HL-60 (cell line): Measurements from ENCODE around the gene SERPINB12.

Experiments
- DNase-seq, 2 experiments: peaks; one replicate each; pipeline ENCODE4 v3.0.0-alpha.2; 2010 to 2020; ENCODE audit warnings: low read depth in 1 of 2, low spot score in 1 of 2
- H3K27ac ChIP-seq: fragments of 250-450 bp; sonication (Bioruptor Pico); replicated peaks from 2 replicates; pipeline ENCODE4 v1.5.1; 2020; ENCODE audit warnings: mild to moderate bottlenecking, moderate library complexity
- H3K27me3 ChIP-seq: fragments of 250-450 bp; sonication (Bioruptor Pico); 2 replicates; pipeline ENCODE4 v1.5.1; 2021; ENCODE audit warnings: mild to moderate bottlenecking, moderate library complexity; ENCODE audit not compliant: insufficient read depth, poor library complexity, severe bottlenecking
- H3K4me3 ChIP-seq: replicated peaks from 2 replicates; pipeline ENCODE4 v1.5.1; 2011; ENCODE audit warnings: mild to moderate bottlenecking, control low read depth, low read length; ENCODE audit not compliant: insufficient read depth
- GABPA ChIP-seq: IDR thresholded peaks from 2 replicates; pipeline ENCODE4 v1.6.1; 2012; ENCODE audit warnings: low read depth
- POLR2AphosphoS5 ChIP-seq: IDR thresholded peaks from 2 replicates; pipeline ENCODE4 v1.6.1; 2012; ENCODE audit warnings: low read depth
- SPI1 ChIP-seq: IDR thresholded peaks from 2 replicates; pipeline ENCODE4 v1.6.1; 2012; ENCODE audit warnings: low read depth, mild to moderate bottlenecking, borderline replicate concordance
- TF ChIP-seq, protein P1 (sequence below): IDR thresholded peaks from 2 replicates; pipeline ENCODE4 v1.6.1; 2012; ENCODE audit warnings: low read depth; ENCODE audit not compliant: insufficient replicate concordance
- TF ChIP-seq, protein P2 (sequence below): IDR thresholded peaks from one replicate; pipeline ENCODE4 v1.5.1; 2011; ENCODE audit warnings: low read length, control low read depth, inconsistent platforms; ENCODE audit not compliant: insufficient read depth

Gene SERPINB12

DNA sequence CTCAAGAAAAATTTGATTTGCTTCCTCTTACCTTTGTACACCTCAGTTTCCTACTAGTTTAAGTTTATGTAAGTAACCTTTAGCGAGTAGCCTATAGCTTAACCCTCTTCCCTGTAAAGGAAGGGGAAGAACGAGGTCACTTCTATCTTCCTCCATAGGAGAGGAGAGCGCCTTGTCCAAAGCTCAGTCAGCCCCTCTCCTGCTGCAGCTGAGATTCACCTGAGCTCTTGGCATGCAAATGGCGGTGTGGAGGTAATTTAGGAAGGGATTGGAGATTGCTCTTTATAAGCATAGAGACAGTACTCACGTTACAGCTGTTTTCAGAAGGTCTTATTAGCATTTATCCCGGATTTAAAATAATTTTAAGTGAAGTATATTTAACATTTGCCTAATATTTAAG is 27.8 kb upstream of the SERPINB12 start:
- Histone ChIP-seq H3K27ac (no peak overlapping the region), H3K27me3 (no peaks in the 10 kb centered on the region), H3K4me3 (no peak overlapping the region)
- no peak for TF ChIP-seq POLR2AphosphoS5
- no peak for TF ChIP-seq GABPA
- no peak for DNase-seq

DNA sequence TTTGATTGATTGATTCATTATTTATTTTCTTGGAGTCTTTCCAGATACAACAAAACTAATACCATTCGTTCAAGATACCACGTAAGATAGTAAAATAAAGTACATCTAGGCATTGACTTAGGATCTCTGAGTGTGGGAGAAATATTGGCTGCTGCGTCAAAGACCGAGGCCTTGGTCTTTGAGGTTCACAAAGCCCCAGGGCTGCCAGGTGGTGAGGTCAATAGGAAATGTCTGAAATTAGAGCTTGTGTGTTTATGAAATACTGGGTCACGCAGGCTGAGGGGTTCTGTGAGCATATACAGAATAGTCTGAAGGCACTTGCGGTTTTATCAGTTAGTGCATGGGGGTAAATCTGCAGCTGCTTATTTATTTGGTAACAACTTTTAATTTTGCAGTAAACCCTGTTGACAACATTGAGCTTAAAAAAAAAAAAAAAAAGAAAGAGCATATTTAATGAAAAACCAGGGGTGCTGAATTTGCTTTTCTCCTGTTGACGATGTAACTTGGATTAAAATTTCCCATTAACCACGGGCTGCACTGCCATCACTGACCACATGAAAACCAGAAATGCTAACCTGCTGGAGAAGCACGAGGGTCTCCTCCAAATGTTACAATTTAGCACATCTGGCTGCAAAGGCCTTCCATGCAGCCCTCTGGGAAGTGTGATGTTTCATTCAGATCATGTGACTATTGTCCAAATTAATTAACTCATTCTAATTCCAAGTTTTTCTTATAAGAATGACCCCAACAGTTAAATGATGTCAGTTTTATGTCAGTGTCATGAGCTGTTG is 27.1 kb upstream of the SERPINB12 start:
- no peak overlapping the region for H3K4me3 ChIP-seq
- no peak for DNase-seq
- no peaks in the 10 kb centered on the region for H3K27me3 ChIP-seq
- TF ChIP-seq, protein P1, sequence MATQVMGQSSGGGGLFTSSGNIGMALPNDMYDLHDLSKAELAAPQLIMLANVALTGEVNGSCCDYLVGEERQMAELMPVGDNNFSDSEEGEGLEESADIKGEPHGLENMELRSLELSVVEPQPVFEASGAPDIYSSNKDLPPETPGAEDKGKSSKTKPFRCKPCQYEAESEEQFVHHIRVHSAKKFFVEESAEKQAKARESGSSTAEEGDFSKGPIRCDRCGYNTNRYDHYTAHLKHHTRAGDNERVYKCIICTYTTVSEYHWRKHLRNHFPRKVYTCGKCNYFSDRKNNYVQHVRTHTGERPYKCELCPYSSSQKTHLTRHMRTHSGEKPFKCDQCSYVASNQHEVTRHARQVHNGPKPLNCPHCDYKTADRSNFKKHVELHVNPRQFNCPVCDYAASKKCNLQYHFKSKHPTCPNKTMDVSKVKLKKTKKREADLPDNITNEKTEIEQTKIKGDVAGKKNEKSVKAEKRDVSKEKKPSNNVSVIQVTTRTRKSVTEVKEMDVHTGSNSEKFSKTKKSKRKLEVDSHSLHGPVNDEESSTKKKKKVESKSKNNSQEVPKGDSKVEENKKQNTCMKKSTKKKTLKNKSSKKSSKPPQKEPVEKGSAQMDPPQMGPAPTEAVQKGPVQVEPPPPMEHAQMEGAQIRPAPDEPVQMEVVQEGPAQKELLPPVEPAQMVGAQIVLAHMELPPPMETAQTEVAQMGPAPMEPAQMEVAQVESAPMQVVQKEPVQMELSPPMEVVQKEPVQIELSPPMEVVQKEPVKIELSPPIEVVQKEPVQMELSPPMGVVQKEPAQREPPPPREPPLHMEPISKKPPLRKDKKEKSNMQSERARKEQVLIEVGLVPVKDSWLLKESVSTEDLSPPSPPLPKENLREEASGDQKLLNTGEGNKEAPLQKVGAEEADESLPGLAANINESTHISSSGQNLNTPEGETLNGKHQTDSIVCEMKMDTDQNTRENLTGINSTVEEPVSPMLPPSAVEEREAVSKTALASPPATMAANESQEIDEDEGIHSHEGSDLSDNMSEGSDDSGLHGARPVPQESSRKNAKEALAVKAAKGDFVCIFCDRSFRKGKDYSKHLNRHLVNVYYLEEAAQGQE = no peak
- no peak for TF ChIP-seq POLR2AphosphoS5
- TF ChIP-seq SPI1 = no peak
- TF ChIP-seq, protein P2, sequence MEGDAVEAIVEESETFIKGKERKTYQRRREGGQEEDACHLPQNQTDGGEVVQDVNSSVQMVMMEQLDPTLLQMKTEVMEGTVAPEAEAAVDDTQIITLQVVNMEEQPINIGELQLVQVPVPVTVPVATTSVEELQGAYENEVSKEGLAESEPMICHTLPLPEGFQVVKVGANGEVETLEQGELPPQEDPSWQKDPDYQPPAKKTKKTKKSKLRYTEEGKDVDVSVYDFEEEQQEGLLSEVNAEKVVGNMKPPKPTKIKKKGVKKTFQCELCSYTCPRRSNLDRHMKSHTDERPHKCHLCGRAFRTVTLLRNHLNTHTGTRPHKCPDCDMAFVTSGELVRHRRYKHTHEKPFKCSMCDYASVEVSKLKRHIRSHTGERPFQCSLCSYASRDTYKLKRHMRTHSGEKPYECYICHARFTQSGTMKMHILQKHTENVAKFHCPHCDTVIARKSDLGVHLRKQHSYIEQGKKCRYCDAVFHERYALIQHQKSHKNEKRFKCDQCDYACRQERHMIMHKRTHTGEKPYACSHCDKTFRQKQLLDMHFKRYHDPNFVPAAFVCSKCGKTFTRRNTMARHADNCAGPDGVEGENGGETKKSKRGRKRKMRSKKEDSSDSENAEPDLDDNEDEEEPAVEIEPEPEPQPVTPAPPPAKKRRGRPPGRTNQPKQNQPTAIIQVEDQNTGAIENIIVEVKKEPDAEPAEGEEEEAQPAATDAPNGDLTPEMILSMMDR = no peak
- no peak for TF ChIP-seq GABPA
- no peak overlapping the region for H3K27ac ChIP-seq

DNA sequence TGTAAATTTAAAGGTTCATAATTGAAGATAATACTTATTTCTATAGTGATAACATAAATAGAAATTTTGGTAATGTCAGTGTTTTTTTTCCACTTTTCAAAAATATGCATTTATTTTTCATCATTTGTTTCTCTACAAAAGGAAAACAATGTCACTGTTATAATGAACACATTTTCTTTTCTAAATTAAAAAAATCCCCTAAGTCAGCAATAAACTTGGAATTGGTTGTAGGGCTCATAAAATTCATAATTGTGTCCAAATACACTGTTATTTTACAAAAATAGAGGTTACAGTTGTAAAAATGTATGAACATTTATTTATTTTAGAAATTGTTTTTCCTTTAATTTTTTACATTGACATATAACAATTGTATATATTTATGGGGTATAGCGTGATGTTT is 26.4 kb upstream of the SERPINB12 start:
- DNase-seq = no peak
- no peak overlapping the region for H3K27ac ChIP-seq
- H3K27me3 ChIP-seq = no peaks in the 10 kb centered on the region
- TF ChIP-seq GABPA = no peak
- TF ChIP-seq, protein P2 = no peak
- TF ChIP-seq POLR2AphosphoS5 = no peak
- TF ChIP-seq, protein P1 = no peak
- TF ChIP-seq SPI1 = no peak
- H3K4me3 ChIP-seq = no peak overlapping the region

DNA sequence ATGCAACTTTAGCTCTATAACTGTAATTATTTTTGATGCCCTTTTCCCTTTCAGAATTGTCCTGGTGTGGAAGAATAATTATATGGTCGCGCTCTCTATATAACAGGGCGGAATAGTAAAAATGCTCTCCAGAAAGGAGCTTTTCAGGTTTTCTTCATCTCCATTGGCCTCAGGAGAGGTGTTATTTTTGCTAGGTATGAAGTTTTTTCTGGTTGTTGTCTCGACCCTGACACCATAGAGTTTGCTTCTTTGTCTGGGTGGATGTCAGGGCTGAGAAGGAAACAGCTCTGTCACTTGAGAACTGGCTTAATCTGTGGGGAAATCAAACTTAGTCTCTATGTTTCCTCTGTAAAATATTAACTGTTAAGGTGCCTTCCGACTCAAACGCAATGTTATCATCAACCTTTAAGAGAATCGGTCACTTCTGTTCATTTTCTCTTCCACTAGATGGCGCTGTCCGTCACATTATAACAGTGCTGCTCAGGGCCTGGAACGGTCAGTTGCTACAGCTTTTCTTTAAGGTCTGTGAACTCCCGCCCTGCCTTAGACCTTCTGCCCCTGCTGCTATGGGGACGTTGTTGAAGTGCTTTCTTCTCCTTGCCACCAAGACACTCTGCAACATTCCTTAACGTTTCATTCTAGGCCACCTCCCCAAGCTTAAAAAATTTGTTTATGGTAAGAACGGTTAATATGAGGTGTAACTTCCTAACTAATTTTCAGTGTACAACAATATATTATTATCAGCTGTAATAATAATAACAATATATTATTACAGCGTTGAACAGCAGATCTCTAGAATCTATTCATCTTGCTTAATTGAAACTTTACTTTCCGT is 23.8 kb upstream of the SERPINB12 start:
- H3K4me3 ChIP-seq = no peak overlapping the region
- DNase-seq = peak; percentile 54 to 87
- TF ChIP-seq POLR2AphosphoS5 = no peak
- TF ChIP-seq GABPA = no peak
- TF ChIP-seq, protein P2 = peak; percentile 66
- H3K27me3 ChIP-seq = no peaks in the 10 kb centered on the region
- H3K27ac ChIP-seq = no peak overlapping the region
